HEK293T (cell line): ENCODE data around the gene SALL1.

ENCODE experiments used
- BHLHE40 ChIP-seq: fragments of 450-650 bp; IDR thresholded peaks from 2 replicates; pipeline ENCODE4 v1.6.1; 2016; ENCODE audit warnings: mild to moderate bottlenecking, moderate library complexity, borderline replicate concordance
- HDGF ChIP-seq: fragments of 450-650 bp; IDR thresholded peaks from 2 replicates; pipeline ENCODE4 v1.6.1; 2017; ENCODE audit warnings: antibody characterized with exemption, borderline replicate concordance
- NFRKB ChIP-seq: fragments of 450-650 bp; IDR thresholded peaks from 2 replicates; pipeline ENCODE4 v1.6.1; 2016; ENCODE audit warnings: mild to moderate bottlenecking, moderate library complexity
- SP1 ChIP-seq: fragments of 450-650 bp; IDR thresholded peaks from 2 replicates; pipeline ENCODE4 v1.6.1; 2017
- ZNF384 ChIP-seq: fragments of 450-650 bp; IDR thresholded peaks from 2 replicates; pipeline ENCODE4 v1.6.1; 2016

DNA sequence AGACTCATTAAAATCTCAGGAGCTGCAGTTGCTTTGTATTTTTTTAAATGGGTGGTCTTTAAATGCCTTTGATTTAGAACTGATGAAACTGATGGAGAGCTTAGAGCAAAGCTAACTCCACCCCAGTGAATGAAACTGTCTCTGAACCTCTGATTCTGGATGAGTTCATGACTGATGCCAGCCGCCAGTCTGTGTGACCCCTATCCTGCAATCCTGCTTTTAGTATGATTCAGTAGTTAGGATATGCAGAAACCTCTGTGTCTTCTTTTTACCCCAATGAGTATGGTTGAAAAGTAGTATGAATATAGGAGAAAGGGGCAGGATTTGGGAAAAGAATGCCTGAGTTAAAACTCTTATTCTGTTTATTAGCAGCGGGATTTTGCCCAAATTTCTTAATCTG lies 12.3 kb upstream of the SALL1 start:
- TF ChIP-seq ZNF384 (no peak), SP1 (no peak), NFRKB (no peak), HDGF (no peak), BHLHE40 (no peak)
